Upper lobe of left lung (tissue), 6 donors: Measurements from ENCODE around the gene GTF2IRD1. TPM values are rescaled to one million over a fixed set of nuclear protein-coding genes. Genes with fewer than 3 reads are reported as not detected.
"Not testable (repeated sequence)": the region's sequence is repeated elsewhere in the genome, so short reads cannot be mapped to it uniquely, and the experiment has no call there.

Experiments
- ATAC-seq, 2 donors: fragments of 200-7000 bp; cut with Tn5 transposase; one replicate each; pipeline ENCODE4 v1.9.1; 2022; ENCODE audit warnings: mild to moderate bottlenecking in 2 of 2, moderate library complexity in 2 of 2; ENCODE audit not compliant: low FRiP score in 2 of 2
- DNase-seq, 2 donors: peaks; one replicate each; pipeline ENCODE4 v3.0.0-alpha.2; 2019 to 2020
- H3K27ac ChIP-seq, 4 donors: fragments of 200-600 bp; sonication (generic); one replicate each; pipeline ENCODE4 v1.5.1; 2016 to 2019
- H3K27me3 ChIP-seq, 4 donors: fragments of 200-600 bp; sonication (generic); one replicate each; pipeline ENCODE4 v1.5.1; 2017 to 2019
- H3K36me3 ChIP-seq, 4 donors: fragments of 200-600 bp; sonication (generic); one replicate each; pipeline ENCODE4 v1.5.1; 2016 to 2019
- H3K4me1 ChIP-seq, 4 donors: fragments of 200-600 bp; sonication (generic); one replicate each; pipeline ENCODE4 v1.5.1; 2018 to 2019
- H3K4me3 ChIP-seq, 4 donors: fragments of 200-600 bp; sonication (generic); one replicate each; pipeline ENCODE4 v1.5.1; 2017 to 2019; ENCODE audit warnings: mild to moderate bottlenecking in 2 of 4, moderate library complexity in 1 of 4
- H3K9me3 ChIP-seq, 4 donors: fragments of 200-600 bp; sonication (generic); one replicate each; pipeline ENCODE4 v1.5.1; 2018 to 2019
- EP300 ChIP-seq, 4 donors: sonication (generic); formaldehyde crosslinking; IDR thresholded peaks; one replicate each; pipeline ENCODE4 v1.5.1; 2017; ENCODE audit warnings: antibody characterized with exemption in 4 of 4, control low read depth in 2 of 4
- POLR2A ChIP-seq, 4 donors: fragments of 450-650 bp; IDR thresholded peaks; one replicate each; pipeline ENCODE4 v1.5.1; 2016 to 2017; ENCODE audit warnings: antibody characterized with exemption in 4 of 4, mild to moderate bottlenecking in 2 of 4
- POLR2AphosphoS5 ChIP-seq, 2 donors: sonication (generic); formaldehyde crosslinking; IDR thresholded peaks; one replicate each; pipeline ENCODE4 v1.5.1; 2017; ENCODE audit warnings: antibody characterized with exemption in 2 of 2
- WGBS, 2 donors: methylation state at CpG; one replicate each; pipeline ENCODE4 v1.1.5; 2017 to 2018; 5-methylcytosine and 5-hydroxymethylcytosine counted together
- total RNA-seq, 6 donors: library from RNA; depleted of rRNA in 4 of 6; stranded (reverse); fragments of >200 nt in 4 of 6; gene quantifications; one replicate each; pipeline versions ENCODE4 v1.1.0 to v1.2.1, GENCODE V29; 2016 to 2021
- TF ChIP-seq, protein P1 (sequence below), 6 experiments: fragments of 450-650 bp in 4 of 6; fragments of 200-600 bp in 2 of 6; sonication (generic) in 2 of 6; IDR thresholded peaks; one replicate each; pipeline ENCODE4 v1.5.1; 2016 to 2019; ENCODE audit warnings: antibody characterized with exemption in 6 of 6
- donor health status: DM: no; HTN: no; CAD: no; lungs with moderate emphysema.
- donor health status: DM: no; HTN: yes; CAD: no; lungs with severe emphysema.

The GTF2IRD1 gene
- total RNA-seq, 6 donors from 2014 or later, result 16.4 to 41.9 (median 28.1) TPM

DNA sequence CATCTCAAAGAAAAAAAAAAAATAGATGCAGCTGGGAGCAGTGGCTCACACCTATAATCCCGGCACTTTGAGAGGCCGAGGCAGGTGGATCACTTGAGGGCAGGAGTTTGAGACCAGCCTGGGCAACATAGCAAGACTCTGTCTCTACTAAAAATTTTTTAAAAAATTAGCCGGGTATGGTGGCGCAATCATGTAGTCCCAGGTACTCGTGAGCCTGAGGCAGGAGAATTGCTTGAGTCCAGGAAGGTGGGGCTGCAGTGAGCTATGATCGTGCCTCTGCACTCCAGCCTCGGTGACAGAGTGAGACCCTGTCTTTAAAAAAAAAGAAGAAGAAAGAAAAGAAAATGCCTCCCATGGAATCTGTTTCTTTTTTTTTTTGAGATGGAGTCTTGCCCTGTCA, 31.9 kb downstream of the GTF2IRD1 start:
- Histone ChIP-seq H3K4me1 (peaks cover 30 to 39% (median 32%) of the 10 kb centered on the region in 4 donors), H3K27me3 (no peaks in the 10 kb centered on the region), H3K27ac (no peak overlapping the region), H3K36me3 (no peaks in the 10 kb centered on the region), H3K4me3 (no peak overlapping the region), H3K9me3 (no peaks in the 10 kb centered on the region)
- DNase-seq, result no peak
- no peak for ATAC-seq
- no peak for TF ChIP-seq EP300 (IDR thresholded peaks at IDR 0.05)
- TF ChIP-seq POLR2A (IDR thresholded peaks at IDR 0.05), result no peak
- TF ChIP-seq, protein P1, sequence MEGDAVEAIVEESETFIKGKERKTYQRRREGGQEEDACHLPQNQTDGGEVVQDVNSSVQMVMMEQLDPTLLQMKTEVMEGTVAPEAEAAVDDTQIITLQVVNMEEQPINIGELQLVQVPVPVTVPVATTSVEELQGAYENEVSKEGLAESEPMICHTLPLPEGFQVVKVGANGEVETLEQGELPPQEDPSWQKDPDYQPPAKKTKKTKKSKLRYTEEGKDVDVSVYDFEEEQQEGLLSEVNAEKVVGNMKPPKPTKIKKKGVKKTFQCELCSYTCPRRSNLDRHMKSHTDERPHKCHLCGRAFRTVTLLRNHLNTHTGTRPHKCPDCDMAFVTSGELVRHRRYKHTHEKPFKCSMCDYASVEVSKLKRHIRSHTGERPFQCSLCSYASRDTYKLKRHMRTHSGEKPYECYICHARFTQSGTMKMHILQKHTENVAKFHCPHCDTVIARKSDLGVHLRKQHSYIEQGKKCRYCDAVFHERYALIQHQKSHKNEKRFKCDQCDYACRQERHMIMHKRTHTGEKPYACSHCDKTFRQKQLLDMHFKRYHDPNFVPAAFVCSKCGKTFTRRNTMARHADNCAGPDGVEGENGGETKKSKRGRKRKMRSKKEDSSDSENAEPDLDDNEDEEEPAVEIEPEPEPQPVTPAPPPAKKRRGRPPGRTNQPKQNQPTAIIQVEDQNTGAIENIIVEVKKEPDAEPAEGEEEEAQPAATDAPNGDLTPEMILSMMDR (IDR thresholded peaks at IDR 0.05), result no peak
- TF ChIP-seq POLR2AphosphoS5 (IDR thresholded peaks at IDR 0.05), result no peak
- 83 to 87% methylated on average over 7 of the region's 7 CpGs for WGBS, 2 donors

DNA sequence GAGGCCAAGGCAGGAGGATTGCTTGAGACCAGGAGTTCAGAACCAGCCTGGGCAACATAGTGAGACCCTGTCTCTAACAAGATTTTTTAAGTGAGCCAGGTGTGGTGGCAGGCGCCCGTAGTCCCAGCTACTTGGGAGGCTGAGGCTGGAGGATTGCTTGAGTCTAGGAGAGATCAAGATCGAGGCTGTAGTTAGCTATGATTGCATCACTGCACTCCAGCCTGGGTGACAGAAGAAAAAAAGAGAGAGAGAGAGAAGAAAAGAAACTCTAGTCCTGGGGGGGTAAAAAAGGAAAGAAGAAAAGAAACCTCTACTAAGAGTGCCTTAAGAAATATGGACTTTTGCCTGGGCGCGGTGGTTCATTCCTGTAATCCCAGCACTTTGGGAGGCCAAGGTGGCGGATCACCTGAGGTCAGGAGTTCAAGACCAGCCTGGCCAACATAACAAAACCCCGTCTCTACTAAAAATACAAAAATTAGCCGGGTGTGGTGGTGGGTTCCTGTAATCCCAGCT, 34.9 kb downstream of the GTF2IRD1 start:
- not testable (repeated sequence) for H3K27me3 ChIP-seq, H3K4me1 ChIP-seq, H3K36me3 ChIP-seq, H3K27ac ChIP-seq, ATAC-seq, H3K9me3 ChIP-seq, H3K4me3 ChIP-seq, DNase-seq
- WGBS, 2 donors, result 90 to 96% methylated on average over 8 of the region's 8 CpGs

DNA sequence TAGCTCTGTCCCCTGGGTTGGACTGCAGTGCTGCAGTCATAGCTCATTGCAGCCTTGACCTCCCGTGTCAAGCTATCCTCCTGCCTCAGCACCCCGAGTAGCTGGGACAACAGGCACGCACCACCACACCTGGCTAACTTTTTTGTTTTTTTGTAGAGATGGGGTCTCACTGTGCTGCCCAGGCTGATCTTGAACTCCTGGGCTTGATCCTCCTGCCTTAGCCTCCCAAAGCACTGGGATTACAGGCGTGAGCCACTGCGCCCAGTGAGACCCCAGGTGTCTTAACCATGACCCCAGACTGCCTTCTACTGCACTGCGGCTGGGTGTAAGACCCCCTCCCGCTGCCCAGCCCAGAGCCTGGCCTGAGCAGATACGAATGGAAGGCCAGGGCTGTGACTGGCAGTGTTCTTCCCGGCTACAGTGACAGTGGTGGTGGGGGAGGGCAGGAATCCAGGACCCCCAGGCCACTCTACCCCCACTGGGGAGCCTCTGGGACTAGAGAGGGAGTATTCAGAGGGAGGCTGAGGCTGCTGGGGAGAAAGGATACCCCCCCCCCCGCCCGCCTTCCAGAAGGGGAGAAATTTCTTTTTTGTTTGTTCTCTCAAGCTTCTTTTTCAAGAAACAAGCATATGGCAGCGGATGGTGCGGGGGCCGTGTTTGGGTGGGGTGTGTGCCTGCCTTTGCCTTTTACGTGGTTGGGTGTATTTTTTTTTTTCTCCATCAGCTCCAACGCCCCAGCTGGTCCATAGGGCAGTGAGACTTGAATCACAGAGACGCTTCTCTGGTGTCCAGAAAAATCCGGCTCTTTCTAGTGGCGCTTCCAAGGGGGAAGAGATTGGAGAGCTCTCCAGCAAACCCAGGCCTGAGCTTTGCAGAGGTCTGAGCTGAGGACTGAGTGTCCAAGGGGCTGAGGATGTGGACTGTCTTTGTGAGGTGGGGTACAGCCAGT, 36.6 kb downstream of the GTF2IRD1 start:
- Histone ChIP-seq H3K36me3 (no peaks in the 10 kb centered on the region), H3K27me3 (no peaks in the 10 kb centered on the region), H3K27ac (no peak overlapping the region), H3K4me1 (no peaks in the 10 kb centered on the region), H3K9me3 (no peaks in the 10 kb centered on the region), H3K4me3 (no peak overlapping the region)
- 88 to 94% methylated on average over 18 to 19 of the region's 19 CpGs for WGBS, 2 donors
- DNase-seq (no peak), ATAC-seq (no peak)
- no peak for TF ChIP-seq EP300 (IDR thresholded peaks at IDR 0.05)
- no peak for TF ChIP-seq POLR2AphosphoS5 (IDR thresholded peaks at IDR 0.05)
- no peak for TF ChIP-seq POLR2A (IDR thresholded peaks at IDR 0.05)
- TF ChIP-seq, protein P1 (IDR thresholded peaks at IDR 0.05), result no peak

DNA sequence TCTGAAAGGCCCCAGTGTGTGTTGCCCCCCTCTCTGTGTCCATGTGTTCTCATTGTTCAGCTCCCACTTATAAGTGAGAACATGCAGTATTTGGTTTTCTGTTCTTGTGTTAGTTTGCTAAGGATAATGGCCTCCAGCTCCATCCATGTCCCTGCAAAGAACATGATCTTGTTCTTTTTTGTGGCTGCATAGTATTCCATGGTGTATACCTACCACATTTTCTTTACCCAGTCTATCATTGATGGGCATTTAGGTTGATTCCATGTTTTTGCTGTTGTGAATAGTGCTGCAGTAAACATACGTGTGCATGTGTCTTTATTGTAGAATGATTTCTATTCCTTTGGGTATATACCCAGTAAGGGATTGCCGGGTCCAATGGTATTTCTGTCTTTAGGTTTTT, 37.8 kb downstream of the GTF2IRD1 start:
- not testable (repeated sequence) for H3K27ac ChIP-seq, H3K27me3 ChIP-seq, H3K9me3 ChIP-seq, DNase-seq, ATAC-seq, H3K4me1 ChIP-seq, H3K4me3 ChIP-seq, H3K36me3 ChIP-seq
- WGBS, 2 donors, result 97 to 100% methylated on average over 2 of the region's 2 CpGs

DNA sequence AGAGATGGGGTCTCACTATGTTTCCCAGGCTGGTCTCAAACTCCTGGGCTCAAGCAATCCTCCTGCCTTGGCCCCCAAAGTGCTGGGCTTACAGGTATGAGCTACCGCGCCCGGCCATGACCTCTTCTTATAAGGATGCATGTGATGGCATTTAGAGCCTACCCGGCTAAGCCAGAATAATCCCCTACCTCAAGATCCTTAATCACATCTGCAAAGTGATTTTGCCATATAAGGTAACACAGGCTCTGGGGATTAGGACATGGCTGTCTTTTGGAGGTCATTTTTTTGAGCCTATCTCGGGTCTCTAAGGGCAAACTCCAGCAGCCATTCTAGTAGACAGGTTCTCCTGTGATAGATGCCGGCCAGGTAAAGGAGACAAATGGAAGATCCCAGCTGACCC, 39.6 kb downstream of the GTF2IRD1 start:
- no peak for ATAC-seq
- Histone ChIP-seq H3K27me3 (no peaks in the 10 kb centered on the region), H3K27ac (no peak overlapping the region), H3K4me3 (no peak overlapping the region), H3K36me3 (no peaks in the 10 kb centered on the region), H3K4me1 (no peaks in the 10 kb centered on the region), H3K9me3 (no peaks in the 10 kb centered on the region)
- TF ChIP-seq EP300 (IDR thresholded peaks at IDR 0.05) (no peak), POLR2A (IDR thresholded peaks at IDR 0.05) (no peak), POLR2AphosphoS5 (IDR thresholded peaks at IDR 0.05) (no peak)
- TF ChIP-seq, protein P1 (IDR thresholded peaks at IDR 0.05), result no peak
- no peak for DNase-seq
- WGBS, 2 donors, result 93 to 96% methylated on average over 6 of the region's 6 CpGs
